CD4-positive, alpha-beta T cell treated with Interleukin-15 for 1 hour (primary cell): ENCODE results near the gene TP63.
"Not testable (repeated sequence)": the region's sequence is repeated elsewhere in the genome, so short reads cannot be mapped to it uniquely, and the experiment has no call there.

Source experiments
- DNase-seq: peaks from one replicate; pipeline ENCODE4 v3.0.0-alpha.2; 2020

Gene TP63

DNA sequence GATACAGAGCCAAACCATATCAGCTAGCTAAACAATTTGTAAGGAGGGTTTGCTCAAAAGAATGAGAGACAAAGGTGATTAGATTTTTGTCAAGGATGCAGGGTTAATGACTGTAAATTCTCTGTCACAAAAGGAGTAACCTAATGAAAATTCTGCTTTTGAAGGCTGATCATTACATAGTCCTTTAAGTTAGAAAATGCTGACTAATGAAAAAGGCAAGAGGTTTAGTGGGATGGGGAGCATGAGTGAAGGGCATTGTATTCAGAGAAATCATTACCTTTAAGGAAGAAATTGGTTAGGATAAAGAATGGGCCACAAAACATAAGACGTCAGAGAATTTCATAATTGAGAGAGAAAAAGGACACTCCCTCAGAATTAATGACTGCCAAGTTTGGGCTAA, 97.7 kb downstream of the TP63 start:
- no peak for DNase-seq

DNA sequence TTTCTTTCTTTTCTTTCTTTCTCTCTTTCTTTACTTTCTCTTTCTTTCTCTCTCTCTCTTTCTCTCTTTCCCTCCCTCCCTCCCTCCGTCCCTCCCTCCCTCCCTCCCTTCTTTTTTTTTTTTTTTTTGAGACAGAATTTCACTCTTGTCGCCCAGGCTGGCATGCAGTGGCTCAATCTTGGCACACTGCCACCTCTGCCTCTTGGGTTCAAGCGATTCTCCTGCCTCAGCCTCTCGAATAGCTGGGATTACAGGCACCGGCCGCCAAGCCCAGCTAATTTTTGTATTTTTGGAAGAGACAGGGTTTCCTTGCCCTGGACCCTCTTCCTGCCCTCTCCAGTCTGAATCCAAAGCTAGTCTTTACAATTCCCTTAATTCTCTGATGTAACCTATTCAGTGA, 102.9 kb downstream of the TP63 start:
- no peak for DNase-seq

DNA sequence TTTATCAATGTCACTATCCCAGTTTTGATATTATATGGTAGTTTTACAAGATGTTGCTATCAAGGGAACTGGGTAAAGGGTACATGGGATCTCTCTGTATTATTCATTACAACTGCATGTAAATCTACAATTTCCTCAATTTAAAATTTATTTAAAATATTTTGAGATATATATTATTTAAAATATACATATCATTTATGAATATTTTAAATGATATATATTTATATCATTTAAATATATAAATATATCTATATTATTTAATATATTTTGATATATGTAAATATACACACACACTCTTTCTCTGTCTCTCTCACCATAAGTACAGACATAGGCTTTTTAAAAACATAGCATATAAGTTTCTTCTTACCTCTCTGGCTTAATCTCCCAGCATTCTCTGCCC, 104.7 kb downstream of the TP63 start:
- DNase-seq, result no peak

DNA sequence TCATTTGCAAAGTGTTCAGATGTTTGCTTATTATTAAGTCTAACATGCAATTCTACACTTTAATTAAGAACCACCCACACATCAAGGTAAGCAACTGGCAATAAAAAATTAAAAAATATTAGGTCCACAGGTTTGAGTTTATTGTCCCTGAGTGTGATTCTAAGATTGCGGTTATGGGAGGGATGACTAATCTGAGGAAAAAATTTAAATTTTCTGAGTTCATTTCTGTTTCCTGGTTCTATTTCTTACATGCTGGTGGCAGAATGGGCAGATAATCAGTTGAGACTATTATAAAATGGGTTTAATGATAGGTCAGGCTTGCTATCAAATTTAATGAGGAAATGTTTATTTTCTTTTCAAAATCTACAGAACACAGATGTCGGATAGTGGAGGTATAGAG, 105.9 kb downstream of the TP63 start:
- DNase-seq, result no peak

DNA sequence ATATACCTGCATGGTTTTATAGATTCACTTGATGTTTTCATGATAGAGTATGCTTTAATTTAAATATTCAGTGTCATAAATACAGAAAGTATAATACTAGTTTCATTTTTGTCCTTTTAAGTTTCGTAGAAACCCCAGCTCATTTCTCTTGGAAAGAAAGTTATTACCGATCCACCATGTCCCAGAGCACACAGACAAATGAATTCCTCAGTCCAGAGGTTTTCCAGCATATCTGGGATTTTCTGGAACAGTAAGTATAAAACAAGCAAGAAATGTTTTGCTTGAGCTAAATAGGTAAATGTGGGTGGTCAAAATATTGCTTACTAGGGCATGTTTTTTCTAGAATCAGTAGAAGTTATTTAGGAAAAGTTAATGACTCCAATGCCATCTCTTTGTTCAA, 106.4 kb downstream of the TP63 start:
- DNase-seq, result no peak

DNA sequence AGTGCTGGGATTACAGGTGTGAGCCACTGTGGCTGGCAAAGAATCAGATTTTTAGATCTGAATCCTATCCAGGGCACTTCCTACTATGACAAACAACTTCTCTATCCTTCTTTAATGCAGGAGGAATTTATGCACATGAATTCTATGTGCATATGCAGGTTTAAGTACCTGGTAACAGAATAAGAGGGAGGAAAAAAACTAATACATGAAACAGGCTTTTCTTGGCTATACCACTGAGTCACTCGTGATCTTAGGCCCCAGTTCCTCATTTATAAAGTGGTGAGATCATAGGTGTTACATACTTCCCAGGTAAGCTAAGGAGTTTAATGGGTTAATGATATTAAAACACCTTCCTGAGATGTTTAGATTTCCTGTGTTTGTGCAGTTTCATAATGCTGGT, 108.2 kb downstream of the TP63 start:
- no peak for DNase-seq

DNA sequence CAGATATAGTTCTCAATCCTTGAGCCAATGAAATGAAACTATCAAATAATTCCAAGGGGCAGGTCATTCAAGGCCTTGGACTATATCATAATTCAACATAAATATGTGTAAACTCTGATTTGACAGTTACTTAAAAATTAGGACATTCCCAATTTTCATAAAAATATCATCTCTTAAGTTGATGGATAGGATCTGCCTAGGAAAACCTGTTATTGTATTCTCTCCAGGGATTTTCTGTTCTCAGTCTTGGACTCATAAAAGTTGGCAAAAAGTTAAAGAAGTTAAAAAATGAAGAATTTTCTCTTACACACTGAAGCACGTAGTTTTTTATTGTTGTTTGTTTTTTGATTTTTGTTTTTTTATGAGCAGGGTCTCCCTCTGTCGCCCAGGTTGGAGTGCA, 109.0 kb downstream of the TP63 start:
- no peak for DNase-seq

DNA sequence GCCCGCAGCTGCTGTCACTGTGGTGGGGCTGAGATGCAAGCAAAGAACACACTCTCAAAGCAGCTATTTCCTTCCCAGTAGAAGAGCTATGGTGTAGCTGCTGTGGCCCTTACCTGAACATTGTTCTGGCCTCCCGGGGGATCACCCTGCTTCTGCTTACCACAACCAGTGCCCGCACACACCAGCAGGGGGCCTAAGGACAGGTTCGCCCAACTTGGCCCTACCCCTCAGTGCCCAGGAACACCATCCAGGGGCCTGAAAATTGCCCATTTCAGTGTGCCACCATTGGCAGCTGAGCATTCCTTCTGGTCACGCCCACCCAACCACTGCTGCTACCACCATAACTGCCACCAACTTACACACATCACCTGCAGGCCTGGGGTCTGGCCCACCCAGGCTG, 113.0 kb downstream of the TP63 start:
- DNase-seq, result no peak

DNA sequence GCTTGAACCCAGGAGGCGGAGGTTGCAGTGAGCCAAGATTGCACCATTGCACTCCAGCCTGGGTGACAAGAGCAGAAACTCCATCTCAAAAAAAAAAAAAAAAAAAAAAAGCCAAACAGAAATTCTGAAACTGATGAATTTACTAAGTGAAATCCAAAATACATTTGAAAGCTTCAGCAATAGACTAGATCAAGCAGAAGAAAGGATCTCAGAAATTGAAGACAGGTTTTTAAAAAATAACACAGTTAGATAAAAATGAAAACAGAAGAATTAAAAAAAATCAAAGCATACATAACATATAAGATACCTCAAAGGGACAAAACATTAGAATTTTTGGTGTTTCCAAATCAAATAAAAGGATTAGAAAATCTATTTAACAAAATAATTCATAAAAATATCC, 114.4 kb downstream of the TP63 start:
- DNase-seq, result no peak

DNA sequence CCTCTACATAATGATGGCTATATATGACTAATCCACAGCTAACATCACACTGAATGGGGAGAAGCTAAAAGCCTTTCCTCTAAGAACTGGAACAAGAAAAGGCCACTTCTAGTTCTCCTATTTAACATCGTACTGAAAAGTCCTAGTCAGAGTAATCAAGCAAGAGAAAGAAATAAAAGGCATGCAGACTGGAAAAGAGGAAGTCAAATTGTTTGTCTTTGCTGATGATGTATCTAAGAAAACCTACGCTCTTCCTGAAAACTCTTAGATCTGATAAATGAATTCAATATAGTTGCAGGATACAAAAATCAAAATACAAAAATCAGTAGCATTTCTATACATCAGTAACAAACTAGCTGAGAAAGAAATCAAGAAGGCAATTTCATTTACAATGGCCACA, 116.9 kb downstream of the TP63 start:
- DNase-seq, result no peak

DNA sequence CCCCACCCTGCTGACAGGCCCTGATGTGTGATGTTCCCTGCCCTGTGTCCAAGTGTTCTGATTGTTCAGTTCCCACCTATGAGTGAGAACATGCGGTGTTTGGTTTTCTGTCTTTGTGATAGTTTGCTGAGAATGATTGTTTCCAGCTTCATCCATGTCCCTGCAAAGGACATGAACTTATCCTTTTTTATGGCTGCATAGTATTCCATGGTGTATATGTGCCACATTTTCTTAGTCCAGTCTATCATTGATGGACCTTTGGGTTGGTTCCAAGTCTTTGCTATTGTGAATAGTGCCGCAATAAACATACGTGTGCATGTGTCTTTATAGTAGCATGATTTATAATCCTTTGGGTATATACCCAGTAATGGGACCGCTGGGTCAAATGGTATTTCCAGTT, 119.8 kb downstream of the TP63 start:
- DNase-seq, result not testable (repeated sequence)

DNA sequence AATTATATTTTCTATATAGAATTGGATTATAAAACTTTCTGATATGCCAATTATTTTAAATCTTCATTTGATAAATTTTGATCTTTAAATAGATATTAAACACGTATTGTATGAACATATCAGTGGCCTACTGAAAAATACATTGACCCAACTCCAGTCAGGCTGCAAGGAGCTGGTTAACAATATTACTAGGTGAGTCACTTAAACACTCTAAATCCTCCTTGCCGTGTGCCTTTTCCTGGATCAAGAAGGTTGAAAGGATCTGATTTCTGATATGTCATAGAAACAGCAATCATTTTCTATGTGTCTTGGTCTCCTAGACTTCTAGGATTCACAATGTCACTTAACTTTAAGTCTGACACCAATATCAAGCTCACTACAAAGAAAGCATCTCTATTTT, 123.2 kb downstream of the TP63 start:
- DNase-seq, result no peak

DNA sequence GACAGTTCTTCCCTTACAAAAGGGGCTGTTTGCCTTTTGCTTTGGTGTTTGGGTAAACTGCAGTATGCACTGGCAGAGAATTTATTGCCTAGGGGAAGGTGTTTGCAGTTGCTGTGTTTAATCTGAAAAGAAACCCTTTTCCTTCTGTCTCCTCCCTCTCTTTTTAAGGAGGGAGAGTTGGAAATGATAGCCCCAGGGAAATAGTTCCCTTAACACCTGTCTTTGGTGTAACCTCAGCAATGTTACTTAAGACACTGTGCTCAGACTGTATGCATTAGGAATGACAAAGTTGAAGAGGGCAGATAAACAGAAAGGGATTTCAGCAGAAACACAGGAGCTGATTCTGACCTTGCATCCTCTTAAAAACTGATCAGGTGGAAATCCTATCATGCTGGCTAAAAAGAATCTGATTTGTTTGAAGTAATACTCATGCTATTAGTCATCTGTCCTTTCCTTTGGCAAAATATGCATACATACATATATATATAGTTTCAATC, 125.4 kb downstream of the TP63 start:
- DNase-seq, result no peak

DNA sequence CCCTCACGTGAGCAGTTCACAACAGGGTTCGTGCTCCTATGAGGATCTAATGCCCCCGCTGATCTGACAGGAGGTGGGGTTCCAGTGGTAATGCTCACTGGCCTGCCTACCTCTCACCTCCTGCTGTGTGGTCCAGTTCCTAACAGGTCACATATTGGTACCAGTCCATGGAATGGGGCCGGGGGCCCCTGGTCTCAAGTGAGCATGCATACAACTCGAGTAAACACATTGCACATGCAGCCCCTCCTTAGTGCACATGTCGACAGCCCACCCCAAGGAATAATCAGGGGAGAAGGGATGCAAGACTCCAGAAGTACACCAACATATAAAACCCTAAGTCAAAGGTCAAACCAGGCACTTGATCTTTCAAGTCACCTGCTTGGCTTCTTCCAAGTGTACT, 127.0 kb downstream of the TP63 start:
- no peak for DNase-seq

DNA sequence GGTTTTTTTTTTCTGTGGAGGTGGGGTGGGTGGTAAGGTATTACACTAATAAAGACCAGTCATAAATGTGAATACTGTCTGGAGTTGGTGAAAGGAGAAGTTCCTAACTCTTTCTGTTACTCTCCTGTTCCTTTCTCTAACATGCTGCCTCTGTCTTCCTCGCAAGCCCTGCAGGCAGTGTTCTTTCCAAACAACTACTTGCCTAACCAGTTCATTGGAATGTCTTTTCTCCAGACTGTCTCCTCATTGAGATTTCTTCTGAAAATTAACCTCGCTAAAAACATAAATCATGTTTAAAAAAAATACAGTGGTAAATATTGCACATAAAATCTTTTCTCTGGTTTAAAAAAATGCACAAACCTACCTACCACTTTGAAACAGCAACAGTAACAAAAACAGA, 135.2 kb downstream of the TP63 start:
- DNase-seq, result no peak

DNA sequence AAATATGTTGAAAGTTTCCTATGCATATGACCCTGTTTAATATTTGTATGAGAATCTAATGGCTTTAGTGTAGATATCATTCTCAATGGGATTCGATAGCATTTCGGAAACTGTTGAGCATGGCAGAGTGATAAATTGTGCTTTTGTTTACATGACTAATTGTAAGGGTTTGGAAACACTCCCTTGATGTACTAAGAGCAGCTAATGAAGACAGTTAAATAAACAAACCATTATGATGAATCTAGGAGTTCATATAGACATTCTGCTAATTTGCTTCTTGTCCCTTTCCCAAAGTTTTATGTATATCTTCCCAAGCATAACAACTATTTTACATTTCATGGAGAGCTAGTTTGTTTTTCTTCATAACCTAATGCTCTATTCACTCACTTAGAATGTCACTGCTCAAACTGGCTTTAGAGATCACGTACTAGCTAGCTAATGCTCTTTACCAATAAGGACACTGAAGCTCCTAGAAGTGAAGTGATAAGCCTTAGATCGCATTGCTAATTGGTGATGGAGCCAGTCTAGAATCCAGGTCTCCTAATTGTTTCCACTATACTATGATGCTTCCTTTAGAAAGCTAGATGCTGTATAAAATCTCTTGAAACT, 140.8 kb downstream of the TP63 start:
- DNase-seq, result no peak

DNA sequence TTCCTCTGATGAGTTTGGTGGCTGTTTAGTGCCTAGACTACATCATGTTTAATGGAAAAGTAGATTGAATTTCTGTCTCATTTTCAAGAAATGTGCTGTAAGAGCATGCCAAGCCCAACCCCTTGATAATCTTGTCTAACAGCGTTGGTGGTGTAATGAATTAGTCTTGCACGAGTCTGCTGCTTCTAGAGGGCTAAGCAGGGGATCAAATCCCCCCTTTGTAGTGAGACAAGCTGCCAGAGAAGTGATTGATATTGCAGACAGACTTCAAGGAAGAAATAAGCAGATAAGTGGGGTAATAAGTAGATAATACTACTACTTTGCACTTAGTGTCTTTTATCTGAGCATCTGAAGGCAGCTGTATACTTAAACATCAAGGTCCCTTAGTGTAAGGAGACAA, 141.4 kb downstream of the TP63 start:
- DNase-seq, result no peak

DNA sequence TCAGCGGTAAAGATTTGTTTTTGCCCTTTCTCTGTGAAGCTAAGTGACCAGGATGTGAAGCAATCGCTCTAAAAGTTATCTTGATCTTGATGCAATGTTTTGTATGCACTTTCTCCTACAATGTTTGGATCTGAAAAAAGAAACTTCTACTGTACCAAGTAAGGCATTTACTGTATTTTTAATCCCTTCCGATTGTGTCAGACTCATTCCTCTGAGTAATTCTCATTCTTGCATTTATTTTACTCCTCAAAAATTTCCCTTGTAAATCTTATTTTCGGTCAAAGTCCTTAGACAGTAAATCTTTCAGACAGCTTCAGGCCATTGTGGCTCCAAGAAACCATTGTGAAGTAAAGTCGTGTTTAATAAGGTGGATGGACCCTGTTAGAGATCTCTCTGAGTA, 141.9 kb downstream of the TP63 start:
- no peak for DNase-seq

DNA sequence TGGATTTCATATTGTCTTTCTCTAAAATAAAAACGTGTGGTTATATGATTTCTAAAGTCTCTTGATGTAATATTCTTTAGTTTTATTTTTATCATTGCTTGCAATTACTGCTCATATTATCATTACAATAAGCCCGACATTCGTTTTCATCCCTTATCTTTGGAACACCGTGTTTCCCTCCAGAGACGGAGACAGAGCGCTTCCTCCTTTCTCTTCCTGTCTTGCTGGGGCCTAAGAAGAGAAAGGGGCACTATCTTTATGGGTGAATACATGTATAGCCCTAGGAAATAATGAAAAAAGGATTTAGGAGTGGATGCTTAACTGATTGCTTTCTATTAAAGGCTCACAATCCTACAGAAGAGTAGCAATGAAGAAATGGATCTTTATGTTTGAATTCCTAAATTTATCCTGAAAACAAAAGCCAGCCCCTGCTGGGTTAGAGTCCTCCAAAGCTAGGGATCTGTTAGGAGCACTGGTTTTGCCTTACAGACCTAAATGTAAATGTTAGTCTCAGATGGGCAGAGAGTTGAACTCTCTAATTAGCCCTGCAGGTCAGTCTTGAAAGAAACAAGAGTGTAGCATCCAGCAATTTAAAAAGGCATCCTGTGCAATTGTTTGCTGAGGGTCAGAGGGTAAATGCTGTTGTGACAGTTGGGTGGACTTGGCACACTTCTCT, 145.1 kb downstream of the TP63 start:
- no peak for DNase-seq

DNA sequence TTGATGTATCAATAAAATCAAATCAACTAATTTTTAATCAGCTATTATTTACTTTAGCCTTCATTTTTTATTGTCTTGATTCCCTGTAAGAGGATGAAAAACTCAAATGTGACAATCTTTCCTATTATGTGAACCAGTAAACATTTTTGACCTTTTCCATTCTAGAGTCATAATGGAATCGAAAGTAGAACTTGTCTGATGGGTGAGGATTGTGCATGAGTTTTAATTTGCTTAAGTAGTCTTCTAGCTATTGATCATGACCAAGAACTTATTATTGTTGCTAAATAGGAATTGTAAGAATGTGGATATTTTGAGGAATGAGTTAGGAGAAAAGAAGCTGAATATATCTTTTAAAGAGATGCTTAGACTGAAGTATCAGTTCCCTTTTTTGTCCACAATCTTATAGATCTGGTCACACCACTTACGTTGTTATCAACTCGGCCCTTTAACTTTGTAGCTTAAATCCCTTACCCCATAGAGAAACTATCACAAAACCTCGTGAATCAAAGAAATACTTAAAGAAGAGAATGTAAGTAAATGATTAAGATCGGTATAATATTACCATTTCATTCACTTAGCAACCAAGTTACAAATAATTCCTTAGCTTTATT, 147.3 kb downstream of the TP63 start:
- DNase-seq, result no peak

DNA sequence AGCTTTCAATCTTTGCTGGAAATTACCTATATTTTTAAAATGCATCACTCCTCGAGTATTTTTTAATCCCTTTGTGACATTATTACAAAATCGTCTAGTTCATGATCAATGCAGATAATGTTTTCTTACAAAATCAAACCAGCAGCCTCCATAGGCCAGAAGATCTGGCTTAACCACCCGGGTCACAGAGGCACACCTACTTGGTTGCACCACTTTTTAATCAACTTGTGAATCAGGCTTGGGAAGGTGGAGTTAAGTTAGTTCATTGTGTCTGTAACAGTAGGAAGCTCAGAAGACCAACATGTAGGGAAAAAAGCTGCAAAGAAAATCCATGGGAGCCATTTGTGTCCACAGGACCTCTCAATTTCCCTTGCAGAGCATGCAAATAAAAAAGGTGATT, 148.0 kb downstream of the TP63 start:
- DNase-seq, result no peak

DNA sequence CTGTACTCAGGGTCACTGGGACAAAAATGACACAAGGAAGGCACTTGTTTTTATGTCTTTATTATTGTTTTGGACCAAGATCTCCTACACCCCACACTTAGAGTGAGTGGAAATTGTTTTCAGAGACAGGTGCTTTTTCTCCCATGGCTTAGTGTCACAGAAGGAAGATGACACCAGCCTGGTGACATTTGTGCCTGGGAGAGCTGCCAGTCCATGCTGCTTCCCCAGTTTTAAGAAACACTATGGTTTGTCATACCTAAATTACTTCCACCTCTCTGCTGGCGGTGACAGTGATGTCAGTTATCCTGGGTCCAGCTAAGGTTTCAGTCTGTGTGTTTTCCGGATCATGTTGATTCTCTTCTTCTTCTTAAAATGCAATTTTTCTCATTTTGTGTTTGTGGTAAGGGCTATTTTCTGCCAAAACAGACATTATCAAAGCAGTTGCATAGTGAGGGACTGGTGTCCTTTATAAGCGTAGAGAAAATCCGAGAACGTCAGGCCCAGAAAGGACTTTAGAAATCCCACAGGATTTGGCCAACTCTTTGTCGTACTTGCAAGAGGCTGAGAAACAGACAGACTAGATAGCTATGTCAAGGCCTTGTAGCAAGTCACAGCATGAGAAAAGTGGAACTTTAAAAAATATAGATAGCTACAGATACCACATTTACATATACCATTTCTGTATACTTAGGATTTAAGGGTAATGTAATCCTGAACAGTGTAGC, 149.5 kb downstream of the TP63 start:
- no peak for DNase-seq

DNA sequence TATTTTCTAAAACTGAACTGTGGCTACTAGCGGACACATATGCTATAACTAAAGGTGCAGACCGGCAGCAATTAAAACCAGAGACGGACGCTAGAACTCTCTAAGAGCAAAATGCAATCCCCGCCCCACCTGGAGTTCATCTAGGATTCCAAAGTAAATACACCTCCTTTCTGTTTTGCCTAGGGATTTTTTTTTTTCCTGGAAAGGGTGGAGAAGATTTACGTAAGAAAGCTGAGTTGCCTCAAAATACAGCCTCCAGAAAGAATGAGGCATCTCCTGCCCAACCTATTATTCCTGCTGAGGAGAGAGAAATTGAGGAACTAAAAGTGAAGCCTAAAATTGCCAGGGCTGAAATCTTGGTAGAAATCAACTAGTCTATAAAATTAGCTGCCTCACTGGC, 150.2 kb downstream of the TP63 start:
- DNase-seq, result no peak

DNA sequence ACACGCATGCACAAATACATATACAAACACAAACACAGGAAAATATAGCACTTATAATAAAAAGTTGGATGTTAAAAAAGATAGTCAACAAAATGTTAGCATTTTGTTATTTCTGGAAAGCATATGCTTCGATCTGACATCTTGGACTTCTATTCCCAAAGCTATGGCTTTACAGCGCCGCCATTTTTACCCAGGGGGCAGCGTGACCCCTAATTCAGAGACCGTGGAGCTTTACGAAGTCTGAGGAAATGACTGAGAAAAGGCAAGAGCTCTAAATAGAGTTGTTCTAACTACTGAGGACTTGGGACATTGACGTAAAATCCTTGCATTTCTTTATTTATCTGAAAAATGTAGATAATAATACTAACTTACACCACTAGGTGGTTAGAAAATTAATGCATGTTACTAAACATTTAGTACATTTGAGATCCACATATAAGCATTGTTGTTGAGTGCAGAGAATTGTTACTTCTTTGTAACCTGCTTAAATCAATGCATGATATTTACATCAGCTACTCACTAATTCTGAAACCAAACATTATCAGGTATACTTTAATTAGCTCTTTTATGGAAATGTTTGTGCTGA, 155.4 kb downstream of the TP63 start:
- no peak for DNase-seq
